GM18508 (cell line): ENCODE measurements around the gene FOXN3.

Experiments
- ATAC-seq: cut with Tn5 transposase; IDR thresholded peaks from one replicate; pipeline ENCODE4 v1.9.1; 2021; ENCODE audit warnings: moderate number of reproducible peaks; ENCODE audit not compliant: insufficient read depth, unreplicated experiment

The FOXN3 gene

DNA sequence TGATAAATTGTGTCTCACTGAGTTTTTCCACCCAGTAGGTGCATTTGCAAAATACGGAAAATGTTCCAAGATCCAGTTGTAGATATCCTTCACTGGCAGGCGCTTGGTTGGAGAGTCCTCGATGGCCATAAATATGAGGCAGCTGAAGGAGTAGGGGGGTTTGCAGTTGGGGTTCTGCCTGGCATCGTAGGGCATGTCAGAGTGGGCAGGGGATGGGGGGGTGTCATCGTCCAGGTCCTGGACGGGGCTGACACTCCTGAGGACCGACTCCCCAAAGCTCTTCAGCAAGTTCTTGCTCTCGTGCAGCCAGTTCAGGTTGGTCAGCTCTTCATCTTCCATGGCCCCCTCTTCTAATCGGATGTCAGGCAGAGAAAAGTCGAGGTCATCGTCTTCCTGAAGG lies 5.1 kb downstream of the FOXN3 start:
- no peak for ATAC-seq

DNA sequence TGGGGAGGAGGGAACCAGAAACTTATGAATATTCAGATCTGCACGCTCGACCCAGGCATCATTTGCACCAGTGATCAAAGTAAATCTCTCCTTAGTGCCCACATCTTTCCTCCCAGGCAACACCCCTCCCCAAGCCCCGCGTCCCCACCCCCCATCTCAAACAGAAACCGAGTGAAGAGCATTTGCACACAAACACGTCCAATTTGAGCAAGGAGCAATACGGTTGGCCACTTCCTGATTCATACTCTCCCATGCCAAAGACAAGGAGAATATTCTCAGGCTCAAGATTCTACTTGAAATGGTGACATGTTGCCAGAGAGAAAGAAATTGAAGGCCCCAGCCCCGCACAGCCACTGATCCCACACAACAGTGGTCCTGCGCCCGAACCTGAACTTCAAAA lies 7.1 kb downstream of the FOXN3 start:
- ATAC-seq: no peak

DNA sequence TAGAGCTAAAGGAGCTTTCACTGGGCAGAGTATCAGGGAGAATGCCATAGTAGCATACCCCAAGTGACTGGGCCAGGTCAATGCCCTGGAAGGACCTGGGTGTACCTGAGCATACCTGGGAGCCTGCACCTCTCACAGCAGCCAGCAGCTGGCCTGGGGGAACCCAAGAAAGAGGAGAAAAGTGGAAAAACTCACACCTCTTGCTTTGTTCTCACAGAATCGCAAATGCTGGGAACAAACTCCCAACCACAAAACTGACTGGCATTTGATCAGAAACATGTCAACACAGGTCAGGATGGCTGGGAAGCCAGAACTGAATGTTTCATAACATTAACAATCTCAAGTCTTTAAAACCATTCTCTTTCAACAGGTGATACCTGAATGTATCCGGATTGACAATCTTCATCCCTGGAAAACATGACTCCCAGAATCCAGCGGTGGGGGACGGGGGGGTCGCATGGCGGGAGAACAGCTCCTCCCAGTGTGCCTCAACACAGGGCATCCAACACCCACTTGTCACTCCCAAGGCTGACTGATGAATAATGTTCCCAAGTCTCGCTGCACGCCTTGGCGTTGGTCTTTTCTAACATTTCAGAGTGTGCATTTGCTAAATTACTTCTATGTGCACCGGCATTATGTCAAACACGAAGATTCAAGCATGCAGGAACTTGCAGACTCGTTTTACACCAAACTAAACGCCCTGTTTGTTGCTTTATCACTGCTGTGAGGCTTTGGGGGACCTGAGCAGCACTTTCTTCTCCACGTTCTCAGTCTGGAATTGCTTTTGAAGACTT lies 7.9 kb downstream of the FOXN3 start:
- no peak for ATAC-seq

DNA sequence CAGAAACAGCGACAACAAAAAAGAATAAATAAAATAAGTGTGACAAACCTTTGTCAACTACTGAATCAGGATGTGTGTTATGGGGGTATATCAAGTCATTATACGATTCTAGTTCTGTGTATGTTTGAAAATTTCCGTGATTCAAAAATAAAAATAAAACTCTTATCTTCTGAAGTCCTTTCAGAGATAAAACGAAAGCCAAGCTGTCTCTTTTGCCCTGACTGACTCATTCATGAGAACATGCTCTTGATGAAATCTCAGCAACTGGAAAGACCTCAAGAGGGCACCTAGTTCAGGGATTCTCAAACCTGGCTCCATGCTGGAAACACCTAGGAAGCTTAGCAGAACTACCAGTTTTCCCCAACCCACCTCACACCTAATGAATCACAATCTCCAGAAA lies 9.2 kb downstream of the FOXN3 start:
- ATAC-seq: no peak

DNA sequence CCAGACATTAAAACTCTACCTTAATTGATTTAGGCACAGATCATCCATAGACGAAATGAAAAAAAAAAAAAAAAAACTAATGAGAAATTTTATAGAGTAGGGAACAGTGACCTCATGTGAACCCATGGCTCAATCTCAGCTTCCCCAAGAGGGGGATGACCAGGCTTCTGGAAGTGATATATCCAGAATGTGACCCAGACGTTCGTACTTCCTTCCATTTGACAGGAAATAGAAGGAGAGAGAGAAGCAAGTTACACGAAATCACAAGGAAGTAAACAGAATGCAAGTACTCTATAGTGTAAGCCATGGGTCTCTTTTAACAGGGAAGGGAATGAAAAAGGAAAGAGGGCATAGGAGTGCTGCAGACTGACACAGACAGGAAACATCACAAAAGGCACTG lies 10.1 kb downstream of the FOXN3 start:
- ATAC-seq: no peak

DNA sequence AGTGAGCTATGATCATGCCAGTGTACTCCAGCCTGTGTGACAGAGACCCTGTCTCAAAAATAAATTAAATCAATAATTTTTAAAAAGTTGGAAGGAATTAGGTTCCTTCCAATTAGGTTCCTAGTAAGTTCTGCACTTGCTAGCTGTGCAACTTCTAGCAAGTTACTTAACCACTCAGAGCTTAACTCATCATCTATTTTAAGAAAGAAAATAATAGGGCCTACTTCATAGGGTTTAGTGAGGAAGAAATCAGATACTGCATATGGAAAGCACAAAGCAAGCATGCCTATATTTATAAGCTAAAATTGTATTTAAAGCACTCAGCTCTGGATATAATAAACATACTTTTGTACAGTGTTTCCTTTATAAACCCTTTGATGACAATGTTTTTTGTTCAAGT lies 10.7 kb downstream of the FOXN3 start:
- ATAC-seq: no peak

DNA sequence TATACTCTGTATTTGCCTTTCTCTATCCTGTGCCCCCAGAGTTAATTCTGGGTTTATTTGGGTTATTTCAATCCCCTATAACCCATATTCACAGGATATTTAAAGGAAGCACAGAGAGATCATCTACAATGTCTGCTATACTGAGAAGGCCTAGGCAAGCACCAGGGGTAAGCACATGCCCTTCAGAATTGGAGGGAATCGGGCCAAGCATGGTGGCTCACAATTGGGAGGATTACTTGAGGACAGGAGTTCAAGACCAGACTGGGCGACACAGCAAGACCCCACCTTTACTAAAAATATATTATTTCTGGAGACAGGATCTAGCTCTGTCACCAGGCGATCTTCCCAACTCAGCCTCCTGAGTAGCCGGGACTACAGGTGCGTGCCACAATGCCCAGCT lies 11.3 kb downstream of the FOXN3 start:
- ATAC-seq: no peak

DNA sequence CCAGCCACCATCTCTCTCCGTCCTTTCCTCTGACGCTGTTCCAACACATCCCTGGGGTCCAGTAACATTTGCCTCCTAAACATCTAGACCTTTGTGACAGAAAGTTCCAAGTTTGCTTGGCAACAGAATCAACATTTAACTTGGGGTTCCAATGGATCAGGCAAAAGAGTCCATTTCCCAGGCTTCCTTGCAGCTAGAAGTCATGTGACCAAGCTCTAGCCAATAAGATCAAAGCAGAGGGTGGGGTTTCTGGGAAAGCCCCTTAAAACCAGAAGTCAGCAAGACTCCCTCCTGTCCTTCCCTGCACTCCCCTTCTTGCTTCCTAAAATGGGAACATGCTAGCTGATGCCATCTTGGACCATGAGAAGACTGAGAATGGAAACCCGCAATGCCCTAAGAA lies 14.7 kb downstream of the FOXN3 start:
- no peak for ATAC-seq

DNA sequence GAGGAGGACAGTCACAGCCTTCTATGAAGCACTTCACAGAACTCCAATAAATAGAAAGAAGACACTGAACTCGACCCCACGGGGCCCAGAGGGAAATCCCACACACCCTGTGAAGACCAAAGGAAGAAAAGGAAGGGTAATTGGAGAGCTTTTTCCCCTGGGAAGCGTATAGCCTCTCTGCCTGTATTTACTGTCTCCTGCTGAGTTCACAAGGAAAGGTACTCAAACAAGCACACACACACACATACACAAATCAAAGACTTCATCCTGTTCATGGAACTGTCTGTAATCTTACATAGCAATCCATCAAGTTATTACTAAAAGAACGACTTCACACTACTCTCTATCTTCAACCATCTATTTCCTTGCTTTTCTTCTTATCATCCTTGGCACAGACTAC lies 15.3 kb downstream of the FOXN3 start:
- no peak for ATAC-seq

DNA sequence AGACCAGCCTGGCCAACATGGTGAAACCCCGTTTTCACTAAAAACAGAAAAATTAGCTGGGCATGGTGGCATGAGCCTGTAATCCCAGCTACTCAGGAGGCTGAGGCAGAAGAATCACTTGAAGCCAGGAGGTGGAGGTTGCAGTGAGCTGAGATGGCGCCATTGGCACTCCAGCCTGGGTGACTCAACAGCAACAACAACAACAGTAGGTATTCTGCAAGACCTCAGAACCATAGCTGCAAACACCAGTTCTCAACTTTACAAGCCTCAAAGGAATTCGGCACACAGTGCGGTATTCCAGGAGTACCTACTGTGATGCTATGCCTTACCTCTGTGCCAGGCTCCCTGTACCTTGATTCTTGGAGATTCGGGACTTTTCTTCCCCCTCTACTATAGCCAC lies 15.8 kb downstream of the FOXN3 start:
- no peak for ATAC-seq

DNA sequence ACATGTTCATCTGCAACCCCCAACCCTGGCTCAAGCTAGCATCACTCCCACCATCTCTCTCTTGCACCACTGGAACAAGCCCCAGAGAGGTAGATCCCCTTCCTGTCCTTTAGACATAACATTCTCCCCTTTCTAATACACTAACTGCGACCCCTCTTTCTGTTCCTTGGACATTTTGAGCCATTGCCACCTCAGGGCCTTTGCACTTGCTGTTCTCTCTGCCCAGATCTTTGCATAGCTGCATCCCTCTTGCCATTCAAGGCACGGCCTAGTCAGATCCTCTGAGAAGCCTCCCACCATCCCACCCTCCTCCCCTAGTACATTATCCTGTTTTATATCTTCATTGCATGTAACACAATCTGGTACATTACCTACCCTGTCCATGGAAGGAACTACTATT lies 16.5 kb downstream of the FOXN3 start:
- no peak for ATAC-seq

DNA sequence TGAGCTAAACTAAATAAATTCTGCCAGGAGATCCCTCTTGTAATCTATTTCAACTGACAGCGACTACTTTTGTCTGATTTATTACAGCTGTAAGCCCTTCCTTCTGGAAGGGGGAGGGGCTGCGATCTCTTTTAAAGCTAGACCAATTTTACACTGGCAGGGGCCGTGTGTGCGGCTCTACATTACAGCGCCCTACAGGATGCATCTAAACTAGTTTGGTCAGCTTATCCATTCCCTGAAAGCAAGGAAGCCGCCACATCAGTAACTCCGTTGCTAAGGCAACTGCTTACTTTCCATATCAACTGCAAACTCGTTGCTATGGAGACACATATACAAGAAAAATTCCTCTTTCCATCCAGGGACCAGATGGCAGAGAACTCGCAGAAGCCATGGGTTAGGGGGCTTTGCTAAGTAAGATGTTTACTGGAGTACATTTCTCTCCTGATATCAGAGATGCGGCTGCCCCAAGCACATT lies 17.4 kb downstream of the FOXN3 start:
- ATAC-seq: no peak

DNA sequence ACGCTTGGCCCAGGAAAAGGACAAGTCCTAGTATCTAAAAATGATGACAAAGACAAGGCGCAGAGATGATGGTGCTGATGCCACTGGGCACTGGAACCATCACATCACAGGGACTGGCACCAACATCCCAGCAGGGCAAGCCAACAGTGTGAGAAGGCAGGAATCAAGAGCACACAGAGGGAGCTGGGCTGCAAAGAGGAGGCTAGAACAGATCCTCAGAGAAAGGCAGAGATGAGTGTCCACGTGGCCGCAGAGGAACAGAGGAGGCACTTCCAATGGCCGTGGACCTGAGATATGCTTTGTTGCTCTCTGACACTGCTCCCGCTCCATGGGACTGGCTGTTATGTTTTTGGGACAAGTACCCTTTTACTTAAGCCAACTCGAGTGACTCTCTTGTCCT lies 17.9 kb downstream of the FOXN3 start:
- ATAC-seq: no peak

DNA sequence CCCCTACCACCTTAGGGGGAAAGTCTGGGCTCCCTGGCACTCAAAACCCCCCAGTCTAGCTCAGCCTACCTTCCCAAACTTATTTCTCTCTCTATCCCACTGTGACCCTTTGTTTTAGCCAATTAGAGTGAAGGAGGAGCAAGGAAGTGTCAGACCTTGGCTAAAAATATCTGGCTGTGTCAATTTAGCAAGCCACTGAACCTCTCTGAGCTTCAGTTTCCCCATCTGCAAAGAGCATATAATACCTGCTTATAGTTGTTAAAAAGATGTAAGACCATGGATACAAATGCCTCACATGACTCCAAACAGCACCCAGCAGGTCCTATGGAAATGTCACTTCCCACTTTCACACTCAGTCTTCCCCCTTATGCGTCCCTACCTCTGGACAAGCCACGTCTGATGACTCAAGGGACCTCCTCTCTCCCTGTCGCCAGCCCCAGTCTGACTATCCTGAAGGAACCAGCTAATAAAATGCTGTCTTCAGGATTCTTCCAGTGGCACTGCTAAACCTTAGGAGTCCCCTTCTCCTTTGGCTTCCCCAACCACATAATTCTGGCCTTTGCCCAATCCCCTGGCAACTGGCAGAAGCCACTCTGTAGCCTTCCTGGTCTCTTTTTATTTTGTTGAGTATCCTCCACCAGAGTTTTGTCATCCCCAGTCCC lies 19.3 kb downstream of the FOXN3 start:
- no peak for ATAC-seq

DNA sequence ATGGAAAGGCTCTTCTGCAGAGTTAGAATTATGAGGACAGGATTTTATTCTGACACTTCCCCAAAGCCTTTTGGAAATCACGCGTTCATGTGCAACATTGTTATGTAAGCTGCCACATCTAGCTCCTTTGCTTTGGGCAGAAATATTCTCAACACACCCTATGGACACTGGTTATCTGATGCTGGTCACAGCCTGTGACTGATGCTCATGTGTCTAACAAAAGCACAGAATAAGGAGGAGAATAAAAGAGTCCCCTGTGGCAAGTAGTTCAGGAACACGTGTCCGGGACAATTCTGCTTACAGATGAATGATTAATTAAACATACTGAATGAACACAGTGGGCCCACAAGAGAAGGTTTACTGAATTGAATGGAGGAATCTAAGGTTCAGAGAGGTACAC lies 22.1 kb downstream of the FOXN3 start:
- ATAC-seq: no peak

DNA sequence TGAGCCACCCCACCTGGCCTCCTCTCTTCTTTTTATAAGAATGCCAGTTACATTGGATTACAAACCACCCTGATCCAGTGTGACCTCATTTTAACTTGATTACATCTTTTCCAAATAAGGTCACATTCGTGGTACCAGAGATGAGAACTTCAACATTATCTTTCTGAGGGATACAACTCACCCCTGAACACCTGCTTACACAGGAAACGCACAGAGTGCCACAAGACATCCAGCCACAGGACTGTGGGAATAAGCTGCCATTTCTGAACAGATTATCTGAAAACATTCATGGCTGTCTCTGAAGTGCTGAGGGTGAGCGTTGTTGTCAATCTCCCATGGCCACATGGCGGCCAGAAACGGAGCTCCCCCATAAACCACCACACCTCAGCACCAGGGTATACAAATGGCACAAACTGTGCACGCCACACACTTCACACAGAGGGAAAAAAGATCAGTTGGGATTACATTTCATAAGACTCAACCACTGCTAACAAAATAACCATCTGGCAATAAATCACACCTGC lies 23.7 kb downstream of the FOXN3 start:
- ATAC-seq: no peak

DNA sequence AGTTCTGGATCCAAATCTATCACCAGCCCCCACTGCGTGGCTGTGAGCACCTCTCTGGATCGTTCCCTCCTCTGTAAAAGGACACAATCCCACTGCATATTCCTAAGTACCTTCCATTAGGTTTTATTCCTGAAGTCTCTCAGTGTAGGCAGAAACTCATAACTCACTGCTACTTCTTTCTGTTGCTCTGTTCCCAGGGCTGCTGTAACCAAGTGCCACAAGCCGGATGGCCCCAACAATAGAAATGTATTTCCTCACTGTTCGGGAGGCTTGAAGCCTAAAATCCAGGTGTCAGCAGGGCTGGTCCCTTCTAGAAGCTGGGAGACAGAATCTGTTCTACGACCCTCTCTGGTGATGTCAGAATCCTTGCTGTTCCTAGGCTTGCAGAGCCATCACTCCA lies 24.9 kb downstream of the FOXN3 start:
- no peak for ATAC-seq

DNA sequence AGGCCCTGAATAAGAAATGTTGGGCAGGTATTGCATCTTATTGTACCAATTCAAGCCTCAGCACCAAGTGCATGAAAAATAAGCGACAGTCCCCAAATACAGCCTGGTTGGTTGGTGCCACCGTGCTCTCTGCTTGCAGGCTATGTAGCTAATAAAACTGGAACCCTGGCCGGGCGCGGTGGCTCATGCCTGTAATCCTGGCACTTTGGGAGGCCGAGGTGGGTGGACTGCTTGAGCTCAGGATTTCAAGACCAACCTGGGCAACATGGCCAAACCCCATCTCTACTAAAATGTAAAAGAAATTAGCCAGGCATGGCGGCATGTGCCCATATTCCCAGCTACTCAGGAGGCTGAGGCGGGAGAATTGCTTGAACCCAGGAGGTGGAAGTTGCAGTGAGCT lies 25.5 kb downstream of the FOXN3 start:
- no peak for ATAC-seq

DNA sequence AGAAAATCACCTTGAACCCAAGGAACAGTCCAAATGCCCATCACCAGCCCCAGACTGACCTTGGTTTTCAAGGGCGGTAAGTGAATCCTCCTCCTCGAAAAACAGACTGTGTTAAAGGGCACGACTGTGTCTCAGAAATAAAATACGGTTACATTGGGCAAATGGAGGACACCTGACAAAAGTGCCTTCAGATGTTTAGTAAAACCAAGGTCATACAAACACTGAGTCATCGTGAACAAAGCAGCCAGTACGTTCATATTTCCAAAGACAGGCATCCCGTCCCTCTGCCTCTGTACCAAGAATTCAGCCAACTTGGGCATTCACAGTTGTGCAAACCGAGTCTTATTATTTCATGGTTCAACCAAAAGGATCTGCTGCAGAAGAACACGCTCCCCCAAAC lies 25.9 kb downstream of the FOXN3 start:
- ATAC-seq: no peak

DNA sequence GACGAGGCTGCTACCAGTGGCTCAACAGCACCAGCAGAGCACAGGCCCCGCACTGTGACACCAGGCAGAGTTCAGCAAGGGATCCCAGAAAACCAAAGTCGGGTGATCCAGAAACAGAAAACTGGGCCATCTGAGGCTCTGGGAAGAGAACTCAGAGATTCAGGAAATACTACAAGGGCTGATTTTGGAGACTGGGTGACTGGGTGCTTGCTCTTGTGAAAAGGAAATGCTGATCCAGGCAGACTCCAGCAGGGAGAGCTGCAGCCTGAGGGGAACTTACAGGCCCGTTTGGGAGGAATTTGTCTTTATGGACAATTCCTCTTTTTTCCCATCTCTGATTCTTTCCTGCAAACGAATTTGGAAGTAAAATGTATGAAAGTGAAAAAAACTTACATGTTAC lies 28.2 kb downstream of the FOXN3 start:
- no peak for ATAC-seq

DNA sequence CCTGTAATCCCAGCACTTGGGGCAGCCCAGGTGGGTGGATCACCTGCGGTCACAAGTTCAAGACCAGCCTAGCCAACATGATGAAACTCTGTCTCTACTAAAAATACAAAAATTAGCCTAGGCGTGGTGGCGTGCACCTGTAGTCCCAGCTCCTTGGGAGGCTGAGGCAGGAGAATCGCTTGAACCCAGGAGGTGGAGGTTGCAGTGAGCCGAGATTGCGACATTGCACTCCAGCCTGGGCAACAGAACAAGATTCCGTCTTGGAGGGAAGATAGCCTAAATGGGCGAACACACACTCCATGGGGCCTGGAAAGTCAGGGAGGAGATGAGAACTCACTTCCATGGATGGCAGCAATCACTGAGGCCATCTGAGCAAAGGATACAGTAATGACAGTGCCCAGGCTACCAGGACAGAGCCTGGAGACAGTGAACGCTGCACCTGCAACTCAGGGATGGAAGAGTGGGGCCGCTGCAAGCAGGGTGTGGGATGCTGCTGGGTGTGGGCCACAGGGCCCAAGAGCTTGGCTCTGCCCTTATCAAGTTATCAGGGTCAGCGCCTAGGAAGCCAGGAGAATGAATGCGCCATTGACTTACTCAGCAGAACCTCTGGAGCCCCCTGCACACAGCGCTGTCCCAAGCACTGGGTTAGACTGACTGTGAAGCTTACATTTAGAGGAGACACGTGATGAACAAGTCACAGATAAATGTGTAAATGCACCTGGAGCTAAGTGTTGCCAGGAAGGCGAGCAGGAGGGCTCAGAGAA lies 28.9 kb downstream of the FOXN3 start:
- ATAC-seq: no peak
